ENCODE data around the gene UBB.

DNA sequence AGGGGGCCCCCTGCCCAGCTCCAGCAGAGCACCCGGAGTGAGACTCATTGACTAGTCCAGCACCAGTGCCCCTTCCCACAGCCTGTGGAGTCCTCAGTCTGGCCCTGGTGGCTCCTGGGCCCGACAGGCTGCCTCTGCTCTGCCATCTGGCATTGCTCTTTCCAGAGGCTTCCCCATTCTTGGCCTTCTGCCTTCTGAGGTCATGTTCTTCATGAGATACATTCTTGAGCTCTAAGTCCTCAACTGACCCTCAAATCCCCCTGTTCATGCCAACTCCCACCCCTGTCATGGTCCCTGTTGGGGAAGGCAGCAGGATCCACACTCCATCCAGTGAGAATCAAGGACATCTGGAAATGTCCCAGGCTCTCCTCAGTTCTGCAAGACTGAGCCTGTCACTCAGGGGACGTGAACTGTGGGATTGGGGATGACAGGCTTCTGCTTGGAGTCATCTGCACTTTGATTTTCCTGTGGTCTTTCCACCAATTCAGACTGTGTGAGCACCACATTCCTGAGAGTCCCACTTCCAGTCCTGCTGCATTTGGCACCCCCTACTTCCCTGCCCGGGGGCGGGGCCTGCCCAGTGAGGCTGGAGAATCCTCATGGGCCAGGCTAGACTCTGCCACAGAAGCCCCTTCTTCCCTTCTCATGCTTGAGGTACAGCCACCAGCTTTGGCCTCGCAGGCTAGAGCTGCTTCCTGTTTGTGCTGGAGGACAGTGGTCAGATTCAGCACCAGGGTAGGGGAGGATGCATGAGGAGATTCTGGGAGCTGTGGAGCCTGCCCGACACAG lies 37.2 kb downstream of the UBB start:
- TF ChIP-seq EZH2phosphoT487 (IDR thresholded peaks at IDR 0.05; ENCODE audit: insufficient read depth, low read depth) = no peak
- TF ChIP-seq EZH2 (IDR thresholded peaks at IDR 0.05; ENCODE audit: insufficient read depth, poor library complexity, severe bottlenecking) = no peak

Measured in GM23248 (cell line).